ENCODE results near the gene ZCCHC13.
A peak's percentile ranks its signal among the peaks of the same experiment; 100 is the strongest.
"Not testable (repeated sequence)": the region's sequence is repeated elsewhere in the genome, so short reads cannot be mapped to it uniquely, and the experiment has no call there.

The ZCCHC13 gene

DNA sequence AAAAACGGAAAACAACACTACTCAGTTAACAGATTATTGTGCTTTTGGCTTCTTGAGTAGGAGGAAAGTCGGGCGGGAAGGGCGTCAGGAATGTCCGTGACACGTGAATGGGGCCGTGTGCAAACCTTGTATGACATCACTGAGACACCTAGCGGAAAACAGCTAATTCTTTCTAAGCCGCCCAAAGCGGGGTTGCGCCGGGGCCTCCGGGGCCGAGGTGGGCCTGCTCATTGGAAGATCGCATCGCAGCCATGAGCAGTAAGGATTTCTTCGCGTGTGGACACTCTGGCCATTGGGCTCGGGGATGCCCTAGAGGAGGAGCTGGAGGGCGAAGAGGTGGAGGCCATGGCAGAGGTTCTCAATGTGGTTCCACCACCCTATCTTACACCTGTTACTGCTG is at the start of gene ZCCHC13:
Gene ZCCHC13 (plus strand): TSS at position 165 of the 400 bp plus-strand sequence. CDS start 87 bp downstream, at position 252.
- no peak for DNase-seq

DNA sequence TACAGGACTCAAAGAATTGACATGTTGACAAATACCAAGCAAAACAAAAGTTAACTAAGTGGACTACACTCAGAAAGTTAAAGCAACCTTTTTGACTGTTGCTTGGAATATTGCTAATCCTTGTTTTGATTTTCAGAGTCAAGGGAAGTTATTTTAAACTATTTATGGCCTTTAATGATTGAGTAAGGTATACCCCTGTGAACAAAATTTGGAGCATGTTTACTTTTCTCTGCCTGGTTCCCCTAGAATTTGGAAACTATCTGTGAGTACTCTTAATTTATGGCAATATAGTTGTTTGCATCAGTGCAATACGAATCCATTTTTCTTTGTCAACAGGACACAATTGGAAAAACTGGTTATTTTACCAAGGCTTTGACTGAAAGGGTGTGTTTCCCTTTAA is 45.9 kb upstream of the ZCCHC13 start:
- not testable (repeated sequence) for DNase-seq

DNA sequence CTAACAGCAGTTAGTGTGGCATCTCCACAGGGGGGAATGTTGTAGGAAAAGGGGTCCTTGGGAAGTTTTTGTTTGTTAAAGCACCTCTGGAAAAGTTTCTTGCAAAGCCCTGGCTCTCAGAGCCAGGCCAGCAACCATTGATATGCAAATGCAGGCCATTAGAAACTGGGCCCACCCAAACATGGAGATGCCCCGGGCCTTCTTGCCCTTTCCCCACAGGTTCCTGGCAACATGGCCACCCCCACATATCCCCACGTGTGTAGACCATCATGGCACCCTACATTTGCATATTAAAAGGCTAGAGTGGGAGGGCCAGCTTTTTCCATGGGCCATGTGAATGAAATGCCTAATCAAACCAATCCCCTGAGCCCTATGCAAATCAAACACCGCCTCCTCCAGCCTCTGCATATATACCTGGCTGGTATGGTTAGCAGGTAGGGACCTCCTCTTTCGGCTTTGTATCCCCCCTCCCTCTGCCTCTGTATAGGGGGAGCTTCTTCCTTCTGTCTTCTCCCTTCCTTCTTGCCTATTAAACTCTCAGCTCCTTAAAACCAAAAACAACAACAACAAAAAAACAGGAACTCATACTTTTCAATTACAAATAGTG is 44.0 kb upstream of the ZCCHC13 start:
- DNase-seq: no peak

DNA sequence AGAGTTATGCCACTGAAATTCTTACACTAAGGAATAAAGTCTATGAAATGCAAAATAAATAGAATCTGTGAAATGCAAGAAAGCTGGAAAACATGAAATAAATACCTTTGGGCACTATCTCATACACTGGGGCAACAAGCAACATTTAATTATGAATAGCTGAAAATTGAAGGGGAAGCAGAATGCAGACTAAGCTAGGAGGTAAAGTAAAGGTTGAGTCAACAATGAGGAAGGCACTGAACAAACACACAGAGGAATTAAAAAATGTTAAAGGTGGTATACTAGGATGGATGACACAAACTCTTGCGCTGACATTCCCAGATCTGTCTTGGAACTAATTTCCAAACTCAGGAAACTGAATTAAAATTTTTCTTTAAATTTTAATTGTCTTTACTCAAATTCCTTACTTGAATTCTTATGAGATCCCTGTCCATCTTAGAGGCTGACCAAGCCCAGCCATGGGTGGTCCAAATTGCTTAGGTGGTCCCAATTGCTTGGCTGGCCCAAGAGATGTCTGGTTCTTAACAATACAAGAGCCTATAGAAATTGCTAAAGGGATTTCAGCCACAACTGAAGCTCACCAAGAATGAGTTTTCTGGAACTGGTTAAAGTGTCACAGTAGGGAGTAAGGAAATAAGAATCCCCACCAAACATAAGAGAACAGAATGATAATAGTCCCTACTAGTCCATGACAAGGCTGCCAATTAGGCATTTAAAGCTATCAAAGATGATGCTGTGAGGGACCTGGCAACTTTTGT is 41.3 kb upstream of the ZCCHC13 start:
- DNase-seq: no peak

DNA sequence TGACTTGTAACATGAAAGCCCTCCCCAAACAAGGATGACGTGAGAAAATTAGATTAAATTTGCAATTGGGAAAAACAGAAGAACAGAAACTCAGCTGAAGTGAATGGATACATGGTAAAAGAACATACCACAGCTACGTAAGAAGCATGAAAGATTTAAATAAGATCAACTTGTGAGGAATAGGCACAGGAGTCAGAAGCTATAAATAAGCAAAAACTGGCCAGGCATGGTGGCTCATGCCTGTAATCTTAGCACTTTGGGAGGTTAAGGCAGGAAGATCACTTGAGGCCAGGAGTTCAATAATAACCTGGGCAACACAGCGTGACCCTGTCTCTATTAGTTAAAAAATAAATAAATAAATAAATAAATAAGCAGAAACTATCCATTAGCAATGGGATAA is 33.6 kb upstream of the ZCCHC13 start:
- no peak for DNase-seq

DNA sequence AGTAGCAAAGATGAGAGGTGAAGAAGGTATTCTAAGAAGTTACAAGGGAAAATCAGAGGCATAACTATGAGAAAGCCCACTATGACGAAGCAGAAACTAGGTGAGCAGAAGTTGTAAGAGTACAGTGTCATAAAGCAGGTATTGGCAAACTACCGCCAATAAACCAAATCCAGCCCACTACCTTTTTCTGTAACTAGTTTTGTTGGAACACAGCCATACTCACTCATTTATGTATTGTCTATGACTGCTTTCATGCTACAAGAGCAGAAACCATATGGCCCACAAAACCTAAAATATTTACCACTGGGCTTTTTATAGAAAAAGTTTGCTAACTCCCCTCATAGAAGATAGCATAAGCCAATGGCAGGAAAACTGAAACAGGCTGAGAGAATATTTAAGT is 31.8 kb upstream of the ZCCHC13 start:
- DNase-seq: no peak

DNA sequence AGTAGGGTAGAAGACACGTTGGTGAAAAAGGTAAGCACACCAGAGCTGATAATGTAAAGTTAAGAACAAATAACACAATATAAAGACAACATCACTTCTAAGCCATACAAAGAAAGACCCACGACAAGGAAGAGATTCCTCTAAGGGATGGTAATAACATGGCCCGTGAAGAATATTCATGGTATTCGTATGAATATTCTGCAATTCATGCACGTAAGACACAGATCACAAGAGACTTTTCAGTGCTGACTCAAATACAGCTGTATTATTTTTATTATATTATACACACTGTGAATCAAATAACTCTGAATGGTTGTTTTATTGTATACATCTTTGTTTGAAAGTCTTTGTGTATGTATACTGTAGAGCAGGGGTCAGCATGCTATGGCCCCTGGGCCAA is 29.5 kb upstream of the ZCCHC13 start:
- DNase-seq: no peak

DNA sequence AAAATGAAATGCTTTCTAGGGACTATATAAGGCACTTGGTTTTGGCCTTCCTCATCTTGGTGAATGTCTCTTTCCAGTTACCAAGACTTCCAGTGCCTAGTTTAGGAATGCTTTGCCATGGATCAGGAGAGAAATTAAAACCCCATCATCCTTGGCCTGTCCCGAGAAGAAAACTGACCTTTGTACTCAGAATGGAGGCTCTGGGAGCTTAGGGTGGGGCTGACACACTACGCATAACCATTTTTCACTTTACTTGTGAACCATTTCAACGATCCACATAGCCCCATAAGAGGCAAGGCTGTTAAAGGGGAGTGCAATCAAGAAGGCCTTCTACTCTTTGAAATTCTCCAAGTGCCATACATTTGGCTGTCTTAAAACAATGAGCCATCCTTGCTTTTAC is 26.7 kb upstream of the ZCCHC13 start:
- DNase-seq: no peak

DNA sequence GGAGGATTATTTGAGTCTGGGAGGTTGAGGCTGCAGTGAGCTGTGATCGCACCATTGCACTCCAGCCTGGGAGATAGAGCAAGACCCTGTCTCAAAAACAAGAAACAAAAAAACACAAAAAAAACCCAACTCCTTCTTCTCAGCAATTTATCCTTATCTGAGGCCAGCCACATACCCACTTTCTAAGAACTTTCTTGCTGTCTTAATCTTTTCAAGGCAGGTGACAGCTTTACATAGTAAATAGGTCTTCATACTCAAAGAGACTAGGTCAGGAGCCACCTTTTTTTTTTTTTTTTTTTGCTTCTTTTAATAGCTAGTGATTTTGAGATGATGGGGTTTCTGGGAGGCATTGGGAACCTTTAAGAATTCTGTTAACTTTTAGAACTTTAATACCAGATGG is 26.1 kb upstream of the ZCCHC13 start:
- DNase-seq: peak; percentile 20

DNA sequence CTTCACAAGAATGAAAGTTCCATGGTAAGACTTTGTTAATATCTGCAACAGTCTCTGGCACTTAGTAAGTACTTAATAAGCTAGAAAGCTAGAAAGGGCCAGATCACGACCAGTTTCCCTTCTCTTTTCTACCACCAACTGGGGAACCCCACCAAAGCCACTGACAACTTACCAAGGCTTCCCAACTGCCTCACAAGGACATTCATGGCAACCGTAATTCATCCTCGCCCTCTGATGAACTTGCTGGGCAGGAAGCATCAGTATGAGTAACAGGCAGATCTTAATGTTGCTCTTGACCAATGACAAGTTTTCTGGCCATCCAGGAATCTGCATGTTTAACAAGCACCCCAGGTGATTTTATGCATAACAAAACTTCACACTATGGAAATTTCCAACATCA is 23.2 kb upstream of the ZCCHC13 start:
- no peak for DNase-seq

DNA sequence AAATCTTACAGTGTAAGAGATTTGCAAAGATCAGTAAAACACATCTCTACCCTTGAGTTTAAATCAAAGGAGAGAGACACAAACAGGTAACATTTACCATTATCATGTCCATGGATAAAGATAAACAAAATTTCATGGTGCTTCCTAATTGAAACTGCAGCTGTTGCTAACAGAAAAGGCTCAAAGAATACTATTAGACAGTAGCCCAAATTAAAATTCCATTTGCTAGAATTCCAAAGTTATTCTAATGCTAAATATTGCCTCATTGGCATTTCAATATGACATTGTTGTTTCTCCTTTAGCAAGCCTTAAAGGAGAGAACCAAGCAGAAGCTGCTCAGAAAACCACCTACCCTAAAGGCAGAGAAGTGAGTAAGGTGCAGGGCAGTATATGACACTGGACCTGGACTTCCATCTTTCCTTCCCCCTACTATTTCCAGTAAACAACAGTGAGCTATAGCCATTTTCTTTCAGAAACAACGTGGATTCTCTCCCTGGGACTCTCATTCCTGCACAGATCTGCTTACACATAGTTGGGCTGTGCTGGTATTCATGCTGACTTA is 19.5 kb upstream of the ZCCHC13 start:
- no peak for DNase-seq

DNA sequence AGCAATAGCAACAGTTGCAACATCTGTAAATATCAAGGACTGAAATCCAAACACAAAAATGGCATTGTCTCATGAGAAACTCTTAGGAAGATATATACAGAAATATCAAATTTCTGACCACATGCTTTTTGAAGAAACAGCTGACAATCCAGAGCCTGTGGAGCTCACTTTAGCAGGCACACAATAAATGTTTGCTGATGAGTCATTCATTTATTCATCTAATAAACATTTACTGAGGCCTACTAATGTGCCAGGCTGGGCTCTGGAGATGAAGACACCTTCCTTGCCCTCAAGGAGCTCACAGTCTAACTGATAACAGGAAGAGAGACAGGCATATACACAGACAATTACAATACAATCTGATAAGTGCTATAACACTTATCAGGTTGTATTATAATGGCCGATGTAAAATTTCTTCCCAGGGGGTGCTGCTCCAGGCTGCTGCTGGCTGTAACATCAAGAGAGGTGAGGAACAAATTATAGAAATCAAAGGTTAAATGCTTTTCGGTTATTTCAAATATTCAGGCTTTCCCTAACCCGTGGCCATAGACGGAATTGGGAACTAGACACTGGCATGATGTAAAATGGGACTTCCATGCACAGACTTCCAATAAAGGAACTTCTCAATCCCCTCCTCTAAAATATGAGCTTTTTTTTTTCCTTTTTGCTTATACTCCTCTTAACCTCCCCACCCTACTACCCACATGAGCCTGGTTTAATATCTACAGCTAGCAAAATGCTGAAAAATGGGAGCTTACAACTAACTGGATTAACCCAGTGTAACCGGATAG is 16.8 kb upstream of the ZCCHC13 start:
- no peak for DNase-seq

DNA sequence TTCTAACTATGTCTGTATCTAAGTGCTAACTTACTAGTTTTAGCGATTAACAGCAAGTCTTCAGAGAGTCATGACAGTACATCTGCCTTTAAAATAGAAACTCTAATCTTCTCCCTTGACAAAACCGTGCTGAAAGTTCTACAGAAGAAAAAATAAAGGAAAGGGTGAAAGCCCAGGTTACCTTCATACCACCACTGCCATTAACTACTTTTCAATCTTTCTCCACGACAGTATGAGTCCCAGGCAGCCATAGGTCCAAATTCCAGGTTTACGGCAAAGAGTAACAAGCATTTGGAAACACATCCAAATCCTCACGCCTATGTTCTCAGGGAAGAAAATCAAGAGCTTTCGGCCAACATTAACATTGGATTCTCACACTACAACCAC is 12.4 kb upstream of the ZCCHC13 start:
- DNase-seq: no peak

DNA sequence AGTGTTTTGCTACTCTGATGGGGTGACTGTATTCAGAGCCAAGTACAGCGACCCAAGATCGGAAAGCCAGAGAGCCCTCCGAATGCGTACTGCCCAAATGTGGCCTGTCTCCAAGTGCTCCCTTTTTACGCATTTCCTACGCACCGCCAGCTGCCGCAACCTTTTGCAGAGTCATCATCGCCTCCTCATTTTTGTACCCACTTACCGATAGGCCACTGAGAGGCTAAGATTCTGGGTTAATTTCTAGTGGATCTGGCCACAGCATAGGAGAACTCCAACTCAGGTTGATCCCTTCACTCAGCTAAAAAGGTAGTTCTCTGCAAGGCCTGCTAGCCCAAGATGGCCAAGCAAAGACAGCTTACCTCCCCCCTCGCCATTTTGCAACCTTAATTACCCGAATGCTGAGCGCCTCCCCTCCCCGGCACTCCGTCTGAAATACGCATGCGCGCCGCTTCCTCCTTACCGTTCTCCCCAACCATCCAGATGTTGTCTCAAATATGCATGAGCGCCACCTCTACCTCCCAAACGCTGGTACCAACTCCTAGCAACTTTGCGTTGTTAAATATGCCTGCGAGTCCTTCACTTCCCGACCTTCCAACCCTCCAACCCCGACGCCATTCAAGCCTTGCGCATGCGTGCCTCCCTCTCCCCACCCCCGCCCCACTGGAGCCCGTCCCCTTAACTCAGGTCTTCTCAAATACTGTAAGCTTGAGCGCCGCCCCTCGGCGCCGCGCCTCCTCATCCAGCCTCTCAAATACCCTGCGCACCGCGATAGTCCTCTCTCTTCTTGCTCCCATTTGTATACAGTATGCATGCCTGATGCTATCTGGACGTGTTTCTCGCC is 11.8 kb upstream of the ZCCHC13 start:
- peak; percentile 93 for DNase-seq

DNA sequence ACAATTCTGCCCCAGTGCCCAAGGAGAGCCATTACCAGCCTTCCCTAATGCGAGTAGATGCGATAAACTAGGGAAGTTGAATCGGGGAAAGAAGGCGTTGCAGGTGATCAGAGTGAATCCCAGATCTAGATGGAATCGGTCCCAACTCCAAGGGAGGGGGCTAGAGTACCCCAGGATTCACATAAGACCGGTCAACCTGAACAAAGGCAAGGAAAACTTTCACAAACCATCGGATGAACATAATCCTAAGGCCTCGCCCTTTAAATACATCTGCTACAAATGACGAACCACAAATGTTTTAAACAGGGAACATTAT is 11.2 kb upstream of the ZCCHC13 start:
- DNase-seq: no peak

DNA sequence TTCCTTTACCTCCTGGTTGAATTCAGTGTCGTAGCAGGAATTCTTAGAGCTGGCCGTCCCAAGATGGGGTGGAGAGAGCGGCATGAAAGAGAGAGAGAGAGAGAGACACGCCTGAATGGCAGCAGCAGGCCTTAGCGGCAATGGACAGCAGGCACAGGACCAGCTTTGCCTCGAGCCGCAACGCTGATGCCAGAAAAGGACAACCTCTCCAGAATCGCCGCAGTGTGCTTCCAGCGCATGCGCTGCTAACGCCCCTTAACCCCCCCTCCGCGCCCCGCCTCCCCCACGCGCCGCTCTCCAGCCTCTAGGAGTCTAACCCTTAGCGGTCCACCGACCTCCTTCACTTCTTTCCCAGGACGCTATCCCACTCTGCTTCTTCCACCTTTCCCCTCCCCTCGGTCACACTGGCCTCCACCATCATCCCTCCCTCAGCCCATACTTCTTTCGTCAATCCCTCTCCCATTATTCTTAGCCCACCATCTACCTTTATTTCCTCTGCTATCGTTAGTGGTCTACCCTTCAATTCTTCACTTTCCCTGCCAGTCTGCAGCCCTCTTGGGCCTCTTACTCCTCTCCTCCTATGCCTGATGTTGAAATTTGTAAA is 10.5 kb upstream of the ZCCHC13 start:
- DNase-seq: peak; percentile 87

DNA sequence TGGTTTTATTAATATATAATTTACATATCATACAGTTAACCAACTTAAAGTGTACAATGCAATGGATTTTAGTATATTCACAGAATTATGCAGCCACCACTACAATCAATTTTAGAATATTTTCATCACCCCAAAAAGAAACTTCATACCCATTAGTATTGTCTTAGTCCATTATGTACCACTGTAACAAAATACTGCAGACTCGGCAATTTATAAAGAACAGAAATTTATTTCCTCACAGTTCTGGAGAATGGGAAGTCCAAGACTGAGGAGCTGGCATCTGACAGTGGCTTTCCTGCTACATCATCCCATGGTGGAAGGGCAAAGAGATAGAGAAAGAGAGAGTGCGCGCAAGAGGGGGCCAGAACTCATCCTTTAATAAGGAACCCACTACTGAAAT is 8.9 kb upstream of the ZCCHC13 start:
- no peak for DNase-seq

DNA sequence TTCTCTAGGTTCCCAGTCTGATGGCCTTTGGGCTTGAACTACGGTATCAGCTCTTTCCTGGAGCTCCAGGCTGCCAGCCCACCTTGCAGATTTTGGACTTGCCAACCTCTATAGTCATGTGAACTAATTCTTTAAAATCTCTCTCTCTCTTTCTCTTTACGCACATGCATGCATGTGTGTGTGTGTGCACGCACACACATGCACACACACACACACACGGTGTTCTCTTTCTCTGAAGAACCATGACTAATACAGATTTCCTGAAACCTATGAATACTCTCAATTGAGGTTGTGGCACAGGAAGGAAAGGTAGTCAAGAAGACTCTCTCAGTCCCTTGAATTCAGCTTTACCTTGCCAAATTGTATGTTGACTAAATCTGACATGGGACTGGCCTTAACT is 6.2 kb upstream of the ZCCHC13 start:
- DNase-seq: no peak

DNA sequence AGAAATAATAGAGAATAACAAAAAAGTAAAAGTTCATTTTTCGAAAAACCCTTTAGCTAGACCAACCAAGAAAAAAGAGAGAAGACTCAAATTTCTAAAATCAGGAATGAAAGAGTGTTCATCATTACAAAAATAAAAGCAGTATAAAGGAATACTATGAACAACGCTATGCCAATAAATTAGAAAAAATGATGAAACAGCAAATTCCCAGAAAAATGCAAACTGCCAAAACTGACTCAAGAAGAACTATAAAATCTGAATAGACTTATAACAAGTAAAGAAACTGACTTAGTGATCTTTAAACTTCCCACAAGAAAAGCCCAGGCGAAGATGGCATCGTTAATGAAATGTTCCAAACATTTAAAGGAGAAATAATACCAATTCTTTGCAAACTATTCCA is 3.1 kb upstream of the ZCCHC13 start:
- DNase-seq: no peak

DNA sequence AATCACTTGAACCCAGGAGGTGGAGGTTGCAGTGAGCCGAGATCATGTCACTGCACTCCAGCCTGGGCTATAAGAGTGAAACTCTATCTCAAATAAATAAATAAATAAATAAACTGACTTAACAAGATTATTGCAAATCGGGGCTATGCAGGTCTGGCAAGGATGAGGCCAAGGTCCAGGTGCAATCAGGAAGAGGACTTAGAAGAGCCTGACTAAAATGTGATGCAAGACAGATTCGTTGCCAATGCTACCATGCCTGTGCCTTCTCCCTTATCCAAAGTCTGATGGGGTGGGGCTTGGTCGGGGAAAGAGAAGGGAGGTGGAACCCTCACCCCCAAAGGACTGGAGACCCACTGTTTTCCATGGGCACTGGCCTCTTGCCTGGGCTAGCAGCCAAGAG is 14.7 kb downstream of the ZCCHC13 start:
- no peak for DNase-seq

DNA sequence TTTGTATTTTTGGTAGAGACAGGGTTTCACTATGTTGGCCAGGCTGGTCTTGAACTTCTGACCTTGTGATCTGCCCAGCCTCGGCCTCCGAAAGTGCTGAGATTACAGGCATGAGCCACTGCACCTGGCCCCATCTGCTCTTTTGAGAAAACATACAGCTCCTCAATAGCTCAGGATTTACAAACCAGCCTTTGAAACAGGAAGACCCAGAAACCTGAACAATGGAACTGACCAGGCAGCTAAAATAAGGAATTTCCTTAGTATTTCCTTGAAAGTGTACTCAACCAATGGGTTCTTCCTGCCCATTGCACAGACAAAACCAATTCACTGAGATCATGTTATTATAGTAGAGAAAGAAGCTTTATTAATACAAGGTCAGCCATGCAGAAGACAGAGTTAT is 15.3 kb downstream of the ZCCHC13 start:
- not testable (repeated sequence) for DNase-seq

DNA sequence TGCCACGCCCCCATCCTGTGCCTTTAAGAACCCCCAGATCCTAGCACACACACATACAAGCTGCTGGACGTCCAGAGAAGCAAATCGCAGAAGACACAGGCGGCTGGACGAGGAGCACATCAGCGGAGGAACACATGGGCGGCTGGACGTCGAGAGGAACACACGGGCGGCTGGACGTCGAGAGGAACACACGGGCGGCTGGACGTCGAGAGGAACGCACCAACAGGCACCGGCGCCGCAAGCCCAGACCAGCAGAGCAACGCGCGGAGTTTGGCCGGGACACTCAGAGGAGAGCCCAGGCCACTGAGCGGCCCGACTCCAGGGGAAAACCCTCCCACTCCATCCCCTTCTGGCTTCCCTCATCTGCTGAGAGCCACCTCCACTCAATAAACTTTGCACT is 17.2 kb downstream of the ZCCHC13 start:
- no peak for DNase-seq

DNA sequence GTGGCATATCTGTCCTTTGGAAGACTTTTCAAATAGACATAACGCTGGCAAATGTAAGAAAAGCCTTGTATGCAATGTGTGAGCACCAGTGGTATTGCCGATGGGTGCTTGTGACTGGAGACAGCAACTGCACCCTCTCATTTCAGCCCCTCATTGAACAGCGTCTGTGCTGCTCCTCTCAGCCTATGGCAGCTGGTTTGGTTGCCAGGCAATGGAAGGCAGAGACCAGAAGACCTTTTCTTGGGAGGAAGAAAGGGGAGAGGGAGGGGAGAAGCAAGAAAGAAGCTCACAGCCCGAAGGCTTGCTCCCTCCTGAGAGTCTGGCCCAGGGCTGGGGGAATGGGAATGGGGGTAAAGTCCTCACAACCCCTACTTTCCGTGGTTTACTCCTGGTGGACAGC is 20.2 kb downstream of the ZCCHC13 start:
- no peak for DNase-seq
